Naive B cell (primary cell): ENCODE results near the gene CDKN2AIP. TPM values are rescaled to one million over a fixed set of nuclear protein-coding genes. Genes with fewer than 3 reads are reported as not detected.

Source experiments
- ATAC-seq, 2 donors: fragments of 150-1000 bp; cut with Tn5 transposase; 2 replicates each; pipeline ENCODE4 v1.10.0; 2021; ENCODE audit warnings: low read depth in 2 of 2, mild to moderate bottlenecking in 2 of 2, moderate library complexity in 2 of 2
- DNase-seq: peaks from one replicate; pipeline ENCODE4 v3.0.0; 2022
- H3K27ac Mint-ChIP-seq, 6 donors: one replicate each; pipeline ENCODE4 v1.8.0; 2020 to 2022; ENCODE audit warnings: mild to moderate bottlenecking in 6 of 6, mixed read lengths in 6 of 6, moderate library complexity in 5 of 6, inconsistent platforms in 2 of 6
- H3K27me3 Mint-ChIP-seq, 3 donors: one replicate each; pipeline ENCODE4 v1.8.0; 2021 to 2022; ENCODE audit warnings: mixed read lengths in 3 of 3, mild to moderate bottlenecking in 1 of 3
- H3K36me3 Mint-ChIP-seq, 2 donors: one replicate each; pipeline ENCODE4 v1.8.0; 2020 to 2022; ENCODE audit warnings: mixed read lengths in 2 of 2, inconsistent platforms in 1 of 2, mild to moderate bottlenecking in 1 of 2
- H3K4me1 Mint-ChIP-seq, 3 donors: one replicate each; pipeline ENCODE4 v1.8.0; 2020 to 2022; ENCODE audit warnings: mixed read lengths in 3 of 3, inconsistent platforms in 1 of 3, mild to moderate bottlenecking in 1 of 3, moderate library complexity in 1 of 3
- H3K4me3 Mint-ChIP-seq, 8 donors: one replicate each; pipeline ENCODE4 v1.8.0; 2020 to 2022; ENCODE audit warnings: mild to moderate bottlenecking in 8 of 8, mixed read lengths in 8 of 8, moderate library complexity in 8 of 8, inconsistent platforms in 2 of 8
- H3K9me3 Mint-ChIP-seq, 7 donors: one replicate each; pipeline ENCODE4 v1.8.0; 2020 to 2022; ENCODE audit warnings: mixed read lengths in 7 of 7, mild to moderate bottlenecking in 5 of 7, inconsistent platforms in 2 of 7, moderate library complexity in 1 of 7
- polyA plus RNA-seq, 6 donors: library from polyadenylated mRNA; unstranded; fragments of 300-500 nt; fragmentation: Illumina TruSeq; gene quantifications; one replicate each; pipeline ENCODE4 v1.2.3, GENCODE V29; 2021; ENCODE audit warnings: low read depth in 6 of 6

CDKN2AIP gene
- polyA plus RNA-seq, 6 donors from 2014 or later: 16.1 to 47.1 (median 25.5) TPM

DNA sequence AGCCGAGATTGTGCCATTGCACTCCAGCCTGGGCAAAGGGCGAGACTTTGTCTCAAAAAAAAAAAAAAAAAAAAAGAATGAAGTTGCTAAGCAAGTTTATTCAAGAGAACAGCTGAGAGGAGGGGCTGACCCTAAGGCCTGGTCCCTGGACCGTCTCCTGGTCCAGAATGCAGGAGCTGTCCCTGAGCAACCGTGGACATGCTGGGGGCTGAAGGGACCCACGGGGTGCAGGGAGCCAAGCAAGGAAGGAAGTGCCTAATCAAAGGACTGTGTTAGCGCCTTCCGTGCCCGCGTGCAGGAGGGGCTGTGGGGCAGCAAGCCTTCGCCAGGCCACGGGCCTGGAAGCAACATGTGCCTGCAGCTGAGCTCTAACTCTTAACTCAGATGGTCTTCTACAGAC, 39.1 kb upstream of the CDKN2AIP start:
- H3K27ac Mint-ChIP-seq: peak overlapping the region in 1 of 6 donors; percentile 62
- H3K4me1 Mint-ChIP-seq: peaks cover 11 to 15% (median 12%) of the 10 kb centered on the region in 3 donors
- ATAC-seq (no peak), DNase-seq (no peak)
- H3K9me3 Mint-ChIP-seq: no peaks in the 10 kb centered on the region
- no peaks in the 10 kb centered on the region for H3K36me3 Mint-ChIP-seq
- H3K27me3 Mint-ChIP-seq: peaks cover 0 to 15% (median 6%) of the 10 kb centered on the region in 3 donors
- H3K4me3 Mint-ChIP-seq: peak overlapping the region in 3 of 8 donors; percentile 14 to 55 (median 23)

DNA sequence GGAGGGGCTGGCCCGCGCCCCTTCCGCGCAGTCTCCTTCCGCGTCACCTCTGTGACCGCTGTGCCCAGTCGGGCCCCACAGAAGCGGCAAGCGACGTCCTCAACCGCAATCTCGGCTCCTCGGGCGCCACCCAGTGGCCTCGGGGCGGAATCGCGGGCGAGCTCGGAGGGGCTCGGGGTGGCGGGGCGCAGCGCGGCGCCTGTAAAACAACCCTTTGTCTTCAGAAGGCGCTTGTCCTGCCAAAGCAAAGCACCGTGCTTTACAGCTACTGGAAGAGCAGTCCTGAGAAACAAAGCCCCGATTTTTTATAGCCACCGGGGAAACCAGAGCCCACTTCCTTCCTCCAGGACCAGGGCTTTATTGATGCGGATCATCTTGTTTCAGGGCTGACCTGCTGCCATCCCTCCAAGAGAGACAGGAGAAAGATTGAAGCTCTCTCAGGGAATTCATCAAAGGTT, 37.3 kb upstream of the CDKN2AIP start:
- no peaks in the 10 kb centered on the region for H3K27me3 Mint-ChIP-seq
- DNase-seq: peak; percentile 89
- peak overlapping the region; percentile 67 to 94 (median 86) for H3K4me3 Mint-ChIP-seq
- peaks cover 9 to 19% (median 16%) of the 10 kb centered on the region in 3 donors for H3K4me1 Mint-ChIP-seq
- peak overlapping the region; percentile 39 to 98 (median 78) for H3K27ac Mint-ChIP-seq
- no peaks in the 10 kb centered on the region for H3K36me3 Mint-ChIP-seq
- H3K9me3 Mint-ChIP-seq: no peaks in the 10 kb centered on the region
- peak; percentile 90 to 92 for ATAC-seq

DNA sequence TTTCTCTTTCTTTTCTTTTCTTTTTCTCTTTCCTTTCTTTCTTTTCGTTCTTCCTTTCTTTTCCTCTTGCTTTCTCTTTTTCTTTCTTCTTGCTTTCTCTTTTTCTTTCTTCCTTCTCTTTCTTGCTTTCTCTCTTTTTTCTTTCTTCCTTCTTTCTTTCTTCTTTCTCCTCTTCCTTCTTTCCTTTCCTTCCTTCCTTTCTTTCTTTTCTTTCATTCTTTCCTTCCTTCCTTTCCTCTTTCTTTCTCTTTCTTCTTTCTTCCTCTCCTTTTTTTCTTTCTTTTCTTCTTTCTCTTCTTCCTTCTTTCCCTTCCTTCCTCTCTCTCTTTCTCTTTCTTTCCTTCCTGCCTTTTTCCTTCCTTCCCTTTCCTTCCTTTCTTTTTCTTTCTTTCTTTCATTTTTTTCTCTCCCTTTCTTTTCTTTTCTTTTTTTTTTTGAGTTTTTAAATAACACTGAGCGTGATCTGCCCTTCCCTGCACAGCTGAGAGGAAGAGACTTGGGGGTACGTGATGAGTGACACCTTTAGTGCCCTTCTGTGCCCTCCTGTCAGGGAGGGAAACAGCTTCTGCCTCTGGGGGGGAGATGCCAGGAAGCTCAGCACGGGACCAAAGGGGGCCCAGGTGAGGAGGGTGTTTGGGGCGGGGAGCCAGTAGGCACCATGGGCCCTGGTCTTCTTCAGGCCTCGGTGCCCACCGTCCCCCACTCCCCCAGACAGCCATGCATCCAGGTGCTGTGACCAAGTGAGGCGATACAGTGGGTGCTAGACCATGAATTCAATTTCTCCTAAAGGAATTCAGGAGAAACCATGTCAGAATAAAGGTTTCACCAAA, 36.6 kb upstream of the CDKN2AIP start:
- Mint-ChIP-seq H3K27me3 (no peaks in the 10 kb centered on the region), H3K9me3 (no peaks in the 10 kb centered on the region), H3K27ac (peak overlapping the region; percentile 68 to 98 (median 82)), H3K4me1 (peaks cover 9 to 19% (median 16%) of the 10 kb centered on the region in 3 donors), H3K4me3 (peak overlapping the region; percentile 67 to 94 (median 86)), H3K36me3 (no peaks in the 10 kb centered on the region)
- no peak for ATAC-seq
- DNase-seq: no peak

DNA sequence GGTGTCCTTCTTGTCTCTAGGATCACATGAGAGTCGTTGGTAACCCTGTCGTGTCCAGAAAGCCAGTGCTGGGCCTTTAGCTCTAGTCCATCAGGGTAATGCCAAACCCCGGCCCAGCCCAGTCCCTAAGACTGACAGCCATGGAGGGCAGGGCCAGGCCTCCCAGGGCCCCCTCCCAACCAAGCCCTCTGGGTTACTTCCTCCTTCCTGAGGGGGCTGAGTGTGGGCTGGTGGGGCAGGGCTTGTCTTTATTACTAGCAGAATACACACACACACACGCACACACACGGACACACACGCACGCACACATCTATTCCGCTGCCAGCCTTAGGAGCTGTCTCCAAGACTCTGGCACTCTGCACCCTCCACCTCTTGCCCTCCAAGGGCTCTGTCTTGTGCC, 35.6 kb upstream of the CDKN2AIP start:
- ATAC-seq: no peak
- Mint-ChIP-seq H3K9me3 (no peaks in the 10 kb centered on the region), H3K4me3 (peak overlapping the region in 6 of 8 donors; percentile 1 to 64 (median 40)), H3K36me3 (no peaks in the 10 kb centered on the region), H3K27me3 (no peaks in the 10 kb centered on the region), H3K27ac (peak overlapping the region; percentile 5 to 84 (median 64)), H3K4me1 (peaks cover 9 to 19% (median 16%) of the 10 kb centered on the region in 3 donors)
- no peak for DNase-seq

DNA sequence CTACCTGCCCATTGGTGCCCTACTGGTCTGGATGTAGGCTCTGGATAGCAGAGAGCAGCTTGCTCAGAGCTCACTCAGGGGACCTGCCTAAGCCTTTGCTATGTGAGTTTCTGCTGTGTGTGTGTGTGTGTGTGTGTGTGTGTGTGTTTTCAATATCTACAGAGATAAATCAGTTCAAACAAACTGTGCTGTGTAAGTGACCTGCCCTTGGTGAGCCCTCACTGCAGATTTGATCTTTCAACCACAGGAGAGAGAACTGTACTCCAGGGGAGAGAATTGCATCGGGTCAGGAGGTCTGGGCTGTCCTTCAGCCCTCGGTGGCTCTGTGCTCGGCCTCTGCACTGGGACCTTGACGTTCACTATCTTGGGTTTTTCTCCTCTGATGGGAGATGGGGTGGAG, 35.0 kb upstream of the CDKN2AIP start:
- ATAC-seq: no peak
- no peaks in the 10 kb centered on the region for H3K9me3 Mint-ChIP-seq
- no peaks in the 10 kb centered on the region for H3K36me3 Mint-ChIP-seq
- H3K27ac Mint-ChIP-seq: no peak overlapping the region
- H3K4me3 Mint-ChIP-seq: peak overlapping the region in 1 of 8 donors; percentile 55
- no peak for DNase-seq
- peaks cover 9 to 19% (median 14%) of the 10 kb centered on the region in 3 donors for H3K4me1 Mint-ChIP-seq
- H3K27me3 Mint-ChIP-seq: no peaks in the 10 kb centered on the region

DNA sequence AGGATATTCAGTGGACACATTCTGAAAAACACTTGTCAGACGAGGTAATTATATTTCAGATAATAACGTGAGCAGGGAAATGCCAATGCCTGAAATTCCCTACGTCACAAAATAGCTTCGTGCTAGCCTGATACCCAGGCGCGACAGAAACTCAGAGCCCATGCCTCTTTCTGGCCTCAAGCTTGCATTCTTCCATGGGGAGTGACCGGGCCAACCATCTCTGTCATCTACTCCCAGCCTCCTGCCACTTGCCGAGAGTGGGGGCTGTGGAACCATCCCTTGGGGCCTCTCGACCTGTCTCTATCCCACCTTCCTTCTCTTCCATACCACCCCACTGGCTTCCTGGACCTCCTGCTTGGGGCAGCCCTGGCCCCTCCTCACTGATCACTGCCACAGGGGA, 34.5 kb upstream of the CDKN2AIP start:
- DNase-seq (no peak), ATAC-seq (no peak)
- H3K27ac Mint-ChIP-seq: no peak overlapping the region
- H3K9me3 Mint-ChIP-seq: no peaks in the 10 kb centered on the region
- H3K4me1 Mint-ChIP-seq: peaks cover 9 to 15% (median 13%) of the 10 kb centered on the region in 3 donors
- peaks cover 0 to 2% (median 0%) of the 10 kb centered on the region in 3 donors for H3K27me3 Mint-ChIP-seq
- H3K36me3 Mint-ChIP-seq: no peaks in the 10 kb centered on the region
- no peak overlapping the region for H3K4me3 Mint-ChIP-seq

DNA sequence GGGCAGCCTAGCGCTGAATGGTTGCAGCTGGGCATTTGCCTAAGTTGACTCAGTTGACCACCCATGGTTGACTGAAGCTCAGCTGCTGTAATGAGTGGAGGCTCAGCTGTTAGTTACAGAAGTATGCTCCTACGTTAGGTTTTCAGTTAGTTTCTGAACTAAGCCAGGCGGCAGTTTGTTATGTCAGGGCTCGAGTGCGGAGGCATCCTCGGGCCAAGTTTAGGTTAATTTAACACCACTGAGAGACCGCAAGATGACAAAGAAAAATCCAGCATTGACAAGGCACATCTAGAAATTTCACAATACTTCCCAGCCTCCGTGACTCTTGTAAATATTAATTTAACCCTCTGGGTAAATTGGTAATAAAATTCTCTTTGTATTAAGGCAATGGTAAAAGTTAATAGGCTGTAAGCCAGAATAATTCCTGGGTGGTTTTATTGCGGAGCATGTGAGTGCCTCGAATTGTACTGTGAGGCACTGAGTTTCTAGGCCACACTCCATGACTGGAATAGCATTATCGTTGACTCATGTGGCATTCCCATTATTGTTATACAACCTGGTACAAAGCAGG, 33.1 kb upstream of the CDKN2AIP start:
- DNase-seq: no peak
- no peaks in the 10 kb centered on the region for H3K9me3 Mint-ChIP-seq
- H3K27ac Mint-ChIP-seq: peak overlapping the region in 3 of 6 donors; percentile 23 to 86 (median 56)
- no peaks in the 10 kb centered on the region for H3K36me3 Mint-ChIP-seq
- peaks cover 9 to 13% (median 12%) of the 10 kb centered on the region in 3 donors for H3K4me1 Mint-ChIP-seq
- H3K4me3 Mint-ChIP-seq: no peak overlapping the region
- H3K27me3 Mint-ChIP-seq: peaks cover 0 to 5% (median 0%) of the 10 kb centered on the region in 3 donors
- no peak for ATAC-seq

DNA sequence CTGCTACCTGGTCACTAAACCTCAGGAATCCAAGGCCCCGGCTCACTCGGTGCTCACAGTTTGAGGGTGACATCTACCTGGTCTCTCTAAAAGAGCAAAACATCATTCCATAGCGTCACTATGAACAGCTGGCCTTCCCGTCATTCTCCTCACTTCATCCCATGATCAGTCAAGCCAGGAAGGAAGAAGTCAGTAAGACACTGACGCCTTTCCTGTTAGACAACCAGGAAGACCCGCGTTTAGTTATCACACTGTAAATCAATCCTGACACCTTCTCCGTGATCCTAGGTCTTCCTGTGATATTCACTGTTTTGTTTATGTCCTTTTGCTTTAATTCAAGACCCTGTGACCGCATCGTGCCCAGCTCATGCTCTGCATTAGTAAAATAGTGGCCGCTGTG, 31.6 kb upstream of the CDKN2AIP start:
- Mint-ChIP-seq H3K4me3 (peak overlapping the region in 1 of 8 donors; percentile 39), H3K9me3 (no peaks in the 10 kb centered on the region), H3K27ac (no peak overlapping the region), H3K4me1 (peaks cover 4 to 9% (median 7%) of the 10 kb centered on the region in 3 donors), H3K36me3 (no peaks in the 10 kb centered on the region), H3K27me3 (peaks cover 0 to 5% (median 0%) of the 10 kb centered on the region in 3 donors)
- DNase-seq: no peak
- ATAC-seq: no peak

DNA sequence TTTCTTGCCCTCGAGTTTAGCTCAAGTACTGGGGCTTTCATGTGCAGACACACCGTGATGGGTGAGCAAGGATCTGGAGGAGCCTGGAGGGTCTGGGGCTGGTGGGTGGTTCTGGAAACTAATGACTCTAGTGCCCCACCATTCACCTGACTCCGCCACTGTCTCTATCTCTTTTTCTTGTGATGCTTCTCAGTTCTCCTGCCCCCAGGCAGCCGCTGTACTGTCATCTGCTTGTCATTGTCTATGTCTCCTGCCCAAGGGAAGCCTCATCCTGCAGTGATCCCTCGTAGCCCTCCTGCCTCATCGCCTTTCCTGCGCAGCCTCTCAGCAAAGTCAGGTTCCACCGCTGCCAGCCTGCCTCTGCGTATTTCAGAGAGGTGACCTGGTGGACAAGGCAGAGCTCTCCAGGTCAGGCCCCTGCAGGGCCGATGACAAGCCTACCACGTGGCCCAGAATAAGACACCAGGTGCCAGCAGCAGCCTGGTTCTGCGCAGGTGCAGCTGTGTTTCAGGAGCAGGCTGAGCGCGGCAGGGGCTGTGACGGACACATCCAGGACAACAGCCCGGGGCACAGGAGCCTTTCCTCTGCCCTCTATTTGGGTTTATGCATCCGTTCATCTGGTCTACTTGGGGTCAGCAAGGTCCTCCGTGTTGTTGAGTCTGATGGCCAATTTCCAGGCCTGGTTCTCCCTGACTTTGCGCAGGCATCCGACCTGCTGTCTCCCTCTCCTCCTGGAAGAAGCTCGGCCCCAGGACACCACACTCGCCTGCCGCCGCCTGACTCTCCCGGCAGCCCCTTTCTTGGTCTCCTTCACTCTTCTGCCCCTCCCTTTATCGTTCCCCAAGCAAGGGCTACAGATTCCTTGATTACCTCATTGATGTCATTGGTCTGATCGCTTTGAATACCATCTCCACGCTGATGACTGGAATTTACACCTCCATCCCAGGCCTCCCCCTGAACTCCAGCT, 30.9 kb upstream of the CDKN2AIP start:
- Mint-ChIP-seq H3K9me3 (no peaks in the 10 kb centered on the region), H3K4me3 (peak overlapping the region in 1 of 8 donors; percentile 4), H3K27me3 (peaks cover 0 to 5% (median 0%) of the 10 kb centered on the region in 3 donors), H3K36me3 (no peaks in the 10 kb centered on the region), H3K27ac (peak overlapping the region in 1 of 6 donors; percentile 84), H3K4me1 (peaks cover 0 to 4% (median 4%) of the 10 kb centered on the region in 3 donors)
- DNase-seq: no peak
- no peak for ATAC-seq

DNA sequence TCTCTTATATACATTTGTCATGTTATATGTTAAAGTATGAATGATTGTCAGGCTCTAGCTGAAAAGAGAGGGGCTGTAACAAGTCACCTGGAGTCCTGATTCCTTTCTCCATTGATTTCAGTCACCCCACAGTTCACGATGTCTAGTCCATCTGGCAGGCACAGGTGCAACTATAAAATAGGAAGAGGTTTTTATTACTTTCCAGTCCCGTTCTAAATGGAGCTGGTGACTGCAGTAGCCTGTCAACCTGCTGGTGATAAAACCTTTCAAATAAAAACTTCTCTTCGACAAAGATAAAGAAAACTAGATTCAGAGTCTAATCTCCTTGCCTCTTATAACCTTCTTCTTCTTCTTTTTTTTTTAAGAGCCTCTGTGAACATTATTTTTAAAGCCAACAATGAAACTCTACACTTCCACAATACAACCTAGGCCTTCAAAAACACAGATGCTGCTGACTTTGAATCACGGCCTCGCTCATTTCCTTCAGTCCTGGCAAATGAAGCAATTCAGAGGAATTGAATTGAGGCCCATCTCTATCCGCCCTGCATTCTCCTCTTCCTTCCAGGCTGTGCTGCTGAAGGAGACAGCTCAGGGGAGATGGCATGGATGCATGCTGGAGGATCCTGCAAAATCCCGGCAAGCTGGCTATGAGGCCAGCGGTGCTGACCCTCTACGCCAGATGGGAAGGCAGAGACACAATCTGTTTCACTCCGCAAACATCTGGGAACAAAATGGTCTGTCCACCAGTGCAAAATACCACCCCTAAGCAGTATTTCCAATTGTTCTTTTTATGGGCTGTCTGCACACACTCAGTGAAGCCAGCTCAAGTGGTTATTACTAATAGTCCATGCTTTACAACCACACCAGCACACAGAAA, 27.3 kb upstream of the CDKN2AIP start:
- ATAC-seq (no peak), DNase-seq (no peak)
- Mint-ChIP-seq H3K4me1 (no peaks in the 10 kb centered on the region), H3K4me3 (no peak overlapping the region), H3K27ac (peak overlapping the region in 2 of 6 donors; percentile 40 to 51), H3K27me3 (peaks cover 0 to 11% (median 5%) of the 10 kb centered on the region in 3 donors), H3K36me3 (no peaks in the 10 kb centered on the region), H3K9me3 (no peaks in the 10 kb centered on the region)

DNA sequence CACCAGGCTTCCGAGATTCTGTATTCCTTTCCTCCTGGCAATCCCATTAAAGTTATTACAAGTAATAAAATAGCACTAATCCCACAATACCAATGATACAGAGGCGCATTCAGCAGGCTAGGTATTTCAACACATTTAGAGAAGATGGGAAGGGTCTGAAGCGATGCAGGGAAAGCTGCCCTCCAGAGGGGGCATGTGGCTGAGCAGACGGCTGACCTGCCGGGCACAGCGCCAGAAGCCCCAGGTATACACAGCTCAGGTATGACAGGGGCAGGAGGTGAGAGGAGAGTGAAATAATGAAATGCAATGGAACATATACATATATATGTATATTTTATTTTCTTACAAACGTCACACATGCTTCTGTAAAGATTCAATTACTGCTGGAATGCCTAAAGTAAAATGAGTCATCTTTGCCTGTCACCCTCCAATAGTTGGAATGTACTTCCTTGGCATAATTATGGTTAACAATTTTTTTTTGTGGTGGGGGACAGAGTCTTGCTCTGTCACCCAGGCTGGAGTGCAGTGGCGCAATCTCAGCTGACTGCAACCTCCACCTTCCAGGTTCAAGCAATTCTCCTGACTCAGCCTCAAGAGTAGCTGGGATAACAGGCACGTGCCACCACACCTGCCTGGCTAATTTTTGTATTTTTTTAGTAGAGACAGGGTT, 21.3 kb upstream of the CDKN2AIP start:
- ATAC-seq: no peak
- Mint-ChIP-seq H3K4me3 (peak overlapping the region in 1 of 8 donors; percentile 35), H3K27me3 (peaks cover 0 to 11% (median 0%) of the 10 kb centered on the region in 3 donors), H3K4me1 (no peaks in the 10 kb centered on the region), H3K27ac (no peak overlapping the region), H3K36me3 (no peaks in the 10 kb centered on the region), H3K9me3 (no peaks in the 10 kb centered on the region)
- no peak for DNase-seq
